Testis (tissue), 3 donors: ENCODE data around the gene GPR152. TPM values are rescaled to one million over a fixed set of nuclear protein-coding genes. Genes with fewer than 3 reads are reported as not detected.

ENCODE experiments used
- DNase-seq: peaks from one replicate; pipeline ENCODE4 v3.0.0-alpha.2; 2019
- H3K27ac ChIP-seq, 2 donors: fragments of 200-600 bp; sonication (generic); one replicate each; pipeline ENCODE4 v1.5.1; 2019
- H3K27me3 ChIP-seq: fragments of 200-600 bp; sonication (generic); one replicate; pipeline ENCODE4 v1.5.1; 2019
- H3K36me3 ChIP-seq: fragments of 200-600 bp; sonication (generic); one replicate; pipeline ENCODE4 v1.5.1; 2017; ENCODE audit warnings: low read depth; ENCODE audit errors: missing control alignments
- H3K4me1 ChIP-seq: fragments of 200-600 bp; sonication (generic); one replicate; pipeline ENCODE4 v1.5.1; 2019
- H3K4me3 ChIP-seq, 2 donors: fragments of 200-600 bp; sonication (generic); one replicate each; pipeline ENCODE4 v1.5.1; 2017 to 2019
- H3K9me3 ChIP-seq: fragments of 200-600 bp; sonication (generic); one replicate; pipeline ENCODE4 v1.5.1; 2017
- POLR2A ChIP-seq: fragments of 450-650 bp; IDR thresholded peaks from one replicate; pipeline ENCODE4 v1.6.1; 2017; ENCODE audit warnings: antibody characterized with exemption, mild to moderate bottlenecking, moderate library complexity
- WGBS, 2 donors: methylation state at CpG; one replicate each; pipeline ENCODE4 v1.1.5; 2018; 5-methylcytosine and 5-hydroxymethylcytosine counted together
- intact Hi-C: fragments of 100-400 bp; cut with DNase I; formaldehyde crosslinking; loops from one replicate; pipeline ENCODE4 v1.15.1; 2023; ENCODE audit warnings: low total_unique reads
- polyA plus RNA-seq: library from polyadenylated mRNA; stranded (reverse); fragments of 350-450 nt; fragmentation: Illumina TruSeq; extraction: RNeasy Lipid Tissue Mini Kit (QIAGEN cat#74804); gene quantifications from one replicate; pipeline ENCODE4 v1.2.3, GENCODE V29; 2014; ENCODE audit warnings: low read depth, low replicate concordance; ENCODE audit not compliant: insufficient read depth
- total RNA-seq, 2 donors: library from RNA; depleted of rRNA; stranded (reverse); fragments of >200 nt; gene quantifications; one replicate each; pipeline ENCODE4 v1.2.3, GENCODE V29; 2016
- TF ChIP-seq, protein P1 (sequence below), 3 experiments: fragments of 450-650 bp in 2 of 3; fragments of 200-600 bp in 1 of 3; sonication (generic) in 1 of 3; IDR thresholded peaks; one replicate each; pipeline ENCODE4 v1.5.1; 2016 to 2019; ENCODE audit warnings: antibody characterized with exemption in 3 of 3, mild to moderate bottlenecking in 2 of 3, moderate library complexity in 1 of 3

Gene GPR152
- total and polyA plus RNA-seq, 3 donors from 2014 or later: not detected

DNA sequence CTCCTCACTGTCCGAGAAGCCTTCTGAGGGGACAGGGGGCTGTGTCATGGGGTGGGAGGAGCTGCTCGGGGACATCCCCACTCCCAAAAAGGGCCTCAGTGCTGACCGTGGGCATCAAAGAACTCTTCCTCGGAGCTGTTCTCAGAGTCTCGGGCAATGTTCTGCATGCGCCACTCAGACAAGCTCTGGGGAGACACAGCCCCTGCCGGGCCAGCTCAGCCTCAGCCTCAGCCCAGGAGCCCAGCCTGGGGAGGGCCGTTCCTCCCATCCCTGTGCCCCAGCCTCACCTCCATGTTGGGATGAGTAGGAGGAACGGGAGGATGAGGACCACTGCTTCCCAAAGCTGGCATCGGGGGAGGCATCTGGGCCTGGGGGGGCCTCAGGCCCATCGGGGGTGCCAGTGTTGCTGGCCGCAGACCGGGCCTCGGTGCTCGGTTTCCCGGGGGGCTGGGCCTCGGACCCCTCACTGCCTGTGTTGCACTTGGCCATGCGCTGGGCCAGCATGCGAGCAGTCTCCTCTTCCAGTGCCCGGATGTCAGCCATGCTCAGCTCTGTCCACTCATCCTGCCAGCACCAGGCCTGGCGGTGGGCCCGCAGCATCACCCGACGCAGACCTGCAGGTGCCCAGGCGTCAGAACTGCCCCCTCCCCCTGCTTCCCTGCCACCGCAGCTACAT, 47.4 kb upstream of the GPR152 start:
- intact Hi-C loops: no loop called here
- H3K4me3 ChIP-seq: no peak overlapping the region
- no peaks in the 10 kb centered on the region for H3K9me3 ChIP-seq
- no peaks in the 10 kb centered on the region for H3K4me1 ChIP-seq
- DNase-seq: no peak
- no peaks in the 10 kb centered on the region for H3K36me3 ChIP-seq
- WGBS, 2 donors: 90 to 97% methylated on average over 2 to 26 of the region's 26 CpGs
- no peak overlapping the region for H3K27ac ChIP-seq
- TF ChIP-seq, protein P1, sequence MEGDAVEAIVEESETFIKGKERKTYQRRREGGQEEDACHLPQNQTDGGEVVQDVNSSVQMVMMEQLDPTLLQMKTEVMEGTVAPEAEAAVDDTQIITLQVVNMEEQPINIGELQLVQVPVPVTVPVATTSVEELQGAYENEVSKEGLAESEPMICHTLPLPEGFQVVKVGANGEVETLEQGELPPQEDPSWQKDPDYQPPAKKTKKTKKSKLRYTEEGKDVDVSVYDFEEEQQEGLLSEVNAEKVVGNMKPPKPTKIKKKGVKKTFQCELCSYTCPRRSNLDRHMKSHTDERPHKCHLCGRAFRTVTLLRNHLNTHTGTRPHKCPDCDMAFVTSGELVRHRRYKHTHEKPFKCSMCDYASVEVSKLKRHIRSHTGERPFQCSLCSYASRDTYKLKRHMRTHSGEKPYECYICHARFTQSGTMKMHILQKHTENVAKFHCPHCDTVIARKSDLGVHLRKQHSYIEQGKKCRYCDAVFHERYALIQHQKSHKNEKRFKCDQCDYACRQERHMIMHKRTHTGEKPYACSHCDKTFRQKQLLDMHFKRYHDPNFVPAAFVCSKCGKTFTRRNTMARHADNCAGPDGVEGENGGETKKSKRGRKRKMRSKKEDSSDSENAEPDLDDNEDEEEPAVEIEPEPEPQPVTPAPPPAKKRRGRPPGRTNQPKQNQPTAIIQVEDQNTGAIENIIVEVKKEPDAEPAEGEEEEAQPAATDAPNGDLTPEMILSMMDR (IDR thresholded peaks at IDR 0.05): no peak
- no peaks in the 10 kb centered on the region for H3K27me3 ChIP-seq

DNA sequence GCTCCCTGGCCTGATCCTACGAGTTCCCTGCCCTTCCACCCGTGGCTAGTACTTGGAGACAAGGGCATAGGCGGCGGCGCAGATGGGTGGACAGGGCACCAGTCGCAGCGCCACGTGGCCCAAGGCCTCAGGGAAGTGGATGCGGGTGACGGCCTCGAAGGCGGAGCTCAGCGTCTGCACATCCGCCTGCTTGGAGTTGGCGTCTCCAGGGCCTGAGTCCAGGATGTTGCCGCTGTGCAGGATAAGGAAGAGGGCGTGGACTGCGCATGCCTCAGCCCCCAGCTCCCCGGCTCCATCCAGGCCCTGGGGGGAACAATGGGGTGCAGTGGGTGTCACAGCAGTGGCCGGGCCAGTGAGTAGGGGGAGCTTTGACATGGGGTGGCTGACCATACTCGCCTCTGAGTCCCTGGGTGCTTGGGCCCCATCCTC, 46.0 kb upstream of the GPR152 start:
- Histone ChIP-seq H3K4me1 (no peaks in the 10 kb centered on the region), H3K36me3 (no peaks in the 10 kb centered on the region), H3K4me3 (no peak overlapping the region), H3K9me3 (no peaks in the 10 kb centered on the region), H3K27me3 (no peaks in the 10 kb centered on the region), H3K27ac (no peak overlapping the region)
- DNase-seq: no peak
- TF ChIP-seq, protein P1 (IDR thresholded peaks at IDR 0.05): no peak
- TF ChIP-seq POLR2A: no peak
- 88 to 92% methylated on average over 18 to 21 of the region's 21 CpGs for WGBS, 2 donors
- intact Hi-C loops: no loop called here

DNA sequence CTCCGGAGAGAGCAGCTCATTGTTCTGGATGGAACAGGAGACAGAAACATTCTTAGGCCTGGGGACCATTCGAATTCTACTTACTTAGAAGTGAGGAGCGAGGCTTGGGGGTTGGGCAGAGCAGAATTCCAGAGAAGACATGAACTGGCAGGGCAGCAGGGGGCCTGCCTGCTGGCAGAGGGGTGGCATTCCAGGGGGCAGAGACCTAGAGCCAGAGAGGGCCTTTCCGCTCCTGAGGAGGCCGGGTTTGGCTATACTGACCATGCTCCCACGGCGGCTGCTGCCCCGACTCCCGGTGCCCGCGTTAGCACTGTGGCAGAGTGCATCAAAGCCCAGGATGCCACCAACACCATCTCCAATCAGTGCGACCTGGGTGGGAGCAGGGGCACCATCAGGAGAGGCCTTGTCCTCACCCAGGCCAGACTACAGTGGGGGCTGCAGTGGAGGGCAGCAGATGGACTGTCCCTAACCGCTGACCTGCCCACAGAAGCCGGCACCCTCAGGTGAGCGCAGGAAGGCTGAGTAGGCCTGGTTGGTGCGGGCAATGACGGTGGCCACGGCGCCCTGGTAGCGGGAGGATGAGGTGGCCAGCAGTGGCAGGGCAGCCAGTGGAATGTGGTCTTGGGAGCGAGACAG, 45.2 kb upstream of the GPR152 start:
- H3K9me3 ChIP-seq: no peaks in the 10 kb centered on the region
- WGBS, 2 donors: 95 to 96% methylated on average over 9 to 21 of the region's 21 CpGs

DNA sequence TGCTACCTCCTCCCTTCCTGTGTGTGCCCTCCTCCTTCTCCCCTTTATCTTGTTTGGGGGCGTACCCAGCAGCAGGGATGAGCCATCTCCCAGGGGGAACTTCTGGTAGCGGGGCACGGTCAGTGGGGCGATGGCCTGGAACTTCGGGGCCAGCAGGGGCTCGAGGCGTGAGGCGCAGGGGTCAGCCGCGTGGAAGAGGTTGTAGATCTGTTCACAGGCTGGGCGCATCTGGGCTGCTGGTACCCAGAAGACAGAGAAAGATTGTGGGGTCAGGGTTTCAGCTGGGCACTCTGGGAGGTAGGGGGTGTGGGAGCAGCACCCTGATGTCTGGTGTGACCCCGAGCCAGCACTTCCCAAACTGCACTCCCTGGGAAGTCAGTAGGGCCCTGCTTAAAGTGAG, 43.6 kb upstream of the GPR152 start:
- H3K36me3 ChIP-seq: no peaks in the 10 kb centered on the region
- H3K4me1 ChIP-seq: no peaks in the 10 kb centered on the region
- intact Hi-C loops: no loop called here
- H3K9me3 ChIP-seq: no peaks in the 10 kb centered on the region
- no peak overlapping the region for H3K27ac ChIP-seq
- no peak for DNase-seq
- TF ChIP-seq, protein P1 (IDR thresholded peaks at IDR 0.05): no peak
- no peak for TF ChIP-seq POLR2A
- no peak overlapping the region for H3K4me3 ChIP-seq
- H3K27me3 ChIP-seq: no peaks in the 10 kb centered on the region
- WGBS, 2 donors: 82 to 90% methylated on average over 12 of the region's 12 CpGs

More for the DNA sequence above, 45.2 kb upstream of the GPR152 start:
- H3K27ac ChIP-seq: no peak overlapping the region
- no peak overlapping the region for H3K4me3 ChIP-seq
- intact Hi-C loops: no loop called here
- no peak for TF ChIP-seq POLR2A
- TF ChIP-seq, protein P1 (IDR thresholded peaks at IDR 0.05): no peak
- no peaks in the 10 kb centered on the region for H3K36me3 ChIP-seq
- DNase-seq: no peak
- no peaks in the 10 kb centered on the region for H3K27me3 ChIP-seq
- H3K4me1 ChIP-seq: no peaks in the 10 kb centered on the region
